ENCODE results near the gene SPAG9.

SPAG9 gene

DNA sequence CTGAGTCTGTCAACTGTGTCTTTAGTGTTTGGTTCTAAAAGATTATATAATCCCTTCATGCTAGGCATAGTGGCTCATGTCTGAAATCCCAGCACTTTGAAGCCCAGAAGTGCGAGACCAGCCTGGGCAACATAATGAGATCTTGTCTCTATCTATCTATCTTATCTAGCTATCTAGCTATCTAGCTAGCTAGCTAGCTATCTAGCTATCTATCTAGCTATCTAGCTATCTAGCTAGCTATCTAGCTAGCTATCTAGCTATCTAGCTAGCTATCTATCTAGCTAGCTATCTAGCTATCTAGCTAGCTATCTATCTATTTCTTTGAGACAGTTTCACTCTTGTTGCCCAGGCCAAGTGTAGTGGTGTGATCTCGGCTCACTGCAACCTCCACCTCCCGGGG, 43.8 kb downstream of the SPAG9 start:
- DNase-seq (ENCODE audit: low spot score): no peak
- H3K27ac ChIP-seq (ENCODE audit: poor library complexity, severe bottlenecking): no peak overlapping the region
- H3K27me3 ChIP-seq (ENCODE audit: insufficient read depth, poor library complexity, severe bottlenecking): no peaks in the 10 kb centered on the region
- TF ChIP-seq, protein P1, sequence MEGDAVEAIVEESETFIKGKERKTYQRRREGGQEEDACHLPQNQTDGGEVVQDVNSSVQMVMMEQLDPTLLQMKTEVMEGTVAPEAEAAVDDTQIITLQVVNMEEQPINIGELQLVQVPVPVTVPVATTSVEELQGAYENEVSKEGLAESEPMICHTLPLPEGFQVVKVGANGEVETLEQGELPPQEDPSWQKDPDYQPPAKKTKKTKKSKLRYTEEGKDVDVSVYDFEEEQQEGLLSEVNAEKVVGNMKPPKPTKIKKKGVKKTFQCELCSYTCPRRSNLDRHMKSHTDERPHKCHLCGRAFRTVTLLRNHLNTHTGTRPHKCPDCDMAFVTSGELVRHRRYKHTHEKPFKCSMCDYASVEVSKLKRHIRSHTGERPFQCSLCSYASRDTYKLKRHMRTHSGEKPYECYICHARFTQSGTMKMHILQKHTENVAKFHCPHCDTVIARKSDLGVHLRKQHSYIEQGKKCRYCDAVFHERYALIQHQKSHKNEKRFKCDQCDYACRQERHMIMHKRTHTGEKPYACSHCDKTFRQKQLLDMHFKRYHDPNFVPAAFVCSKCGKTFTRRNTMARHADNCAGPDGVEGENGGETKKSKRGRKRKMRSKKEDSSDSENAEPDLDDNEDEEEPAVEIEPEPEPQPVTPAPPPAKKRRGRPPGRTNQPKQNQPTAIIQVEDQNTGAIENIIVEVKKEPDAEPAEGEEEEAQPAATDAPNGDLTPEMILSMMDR (IDR thresholded peaks at IDR 0.05; ENCODE audit: poor library complexity, severe bottlenecking): no peak
- H3K4me3 ChIP-seq (ENCODE audit: severe bottlenecking): no peak overlapping the region
- no peaks in the 10 kb centered on the region for H3K9me3 ChIP-seq (ENCODE audit: severe bottlenecking)
- peaks cover 4% of the 10 kb centered on the region for H3K4me1 ChIP-seq (ENCODE audit: insufficient read depth, poor library complexity, severe bottlenecking)
- ATAC-seq (ENCODE audit: low read depth): no peak
- peaks cover 31% of the 10 kb centered on the region for H3K36me3 ChIP-seq (ENCODE audit: low read depth)

DNA sequence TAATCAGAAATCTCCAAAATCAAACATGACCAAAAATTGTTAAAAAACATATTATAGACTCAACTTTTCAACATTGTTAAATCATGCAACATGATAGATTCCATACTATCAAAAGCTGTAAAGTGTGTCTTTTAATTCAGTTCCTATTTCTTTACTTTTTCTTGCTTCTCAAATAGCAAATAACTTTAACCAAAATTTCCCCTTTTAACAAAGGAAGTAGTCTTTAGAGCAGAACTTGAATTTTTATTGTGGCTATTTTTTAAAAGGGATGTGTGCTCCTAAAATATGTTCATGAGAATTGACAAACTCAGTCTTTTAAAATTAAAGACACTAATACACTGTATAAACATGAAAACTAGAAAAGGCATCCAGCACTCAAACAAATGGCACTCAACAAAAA, 49.1 kb downstream of the SPAG9 start:
- TF ChIP-seq, protein P1 (IDR thresholded peaks at IDR 0.05; ENCODE audit: poor library complexity, severe bottlenecking): no peak
- Histone ChIP-seq H3K36me3 (ENCODE audit: low read depth) (peaks cover 11% of the 10 kb centered on the region; the same call in 1 of the 2 replicates), H3K27ac (ENCODE audit: poor library complexity, severe bottlenecking) (no peak overlapping the region), H3K4me1 (ENCODE audit: insufficient read depth, poor library complexity, severe bottlenecking) (peaks cover 7% of the 10 kb centered on the region), H3K9me3 (ENCODE audit: severe bottlenecking) (no peaks in the 10 kb centered on the region), H3K27me3 (ENCODE audit: insufficient read depth, poor library complexity, severe bottlenecking) (no peaks in the 10 kb centered on the region), H3K4me3 (ENCODE audit: severe bottlenecking) (no peak overlapping the region)
- ATAC-seq (ENCODE audit: low read depth) (no peak), DNase-seq (ENCODE audit: low spot score) (no peak)

DNA sequence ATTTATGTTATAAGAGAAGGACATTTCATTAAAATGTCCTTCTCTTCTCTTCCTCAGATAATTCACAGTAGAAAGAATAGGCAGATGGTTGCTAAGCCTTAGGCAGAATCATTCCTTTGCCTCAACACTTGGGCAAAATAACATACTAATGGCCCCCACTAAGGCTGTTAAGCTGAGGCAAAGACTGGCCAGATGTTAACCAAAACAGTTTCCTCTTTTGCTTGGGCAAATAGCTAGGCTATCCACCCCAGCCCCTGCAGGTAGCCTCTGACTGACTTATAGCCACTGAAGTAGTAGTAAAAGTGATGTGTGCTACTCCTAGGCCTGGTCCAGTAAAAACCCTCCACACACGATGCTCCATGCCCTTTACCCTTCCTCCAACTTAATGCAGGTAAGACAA, 55.2 kb downstream of the SPAG9 start:
- Histone ChIP-seq H3K4me3 (ENCODE audit: severe bottlenecking) (no peak overlapping the region), H3K9me3 (ENCODE audit: severe bottlenecking) (no peaks in the 10 kb centered on the region), H3K4me1 (ENCODE audit: insufficient read depth, poor library complexity, severe bottlenecking) (peaks cover 28% of the 10 kb centered on the region), H3K27me3 (ENCODE audit: insufficient read depth, poor library complexity, severe bottlenecking) (no peaks in the 10 kb centered on the region), H3K36me3 (ENCODE audit: low read depth) (peaks cover 11% of the 10 kb centered on the region; the same call in 1 of the 2 replicates), H3K27ac (ENCODE audit: poor library complexity, severe bottlenecking) (no peak overlapping the region)
- ATAC-seq (ENCODE audit: low read depth) (no peak), DNase-seq (ENCODE audit: low spot score) (no peak)
- TF ChIP-seq, protein P1 (IDR thresholded peaks at IDR 0.05; ENCODE audit: poor library complexity, severe bottlenecking): no peak

DNA sequence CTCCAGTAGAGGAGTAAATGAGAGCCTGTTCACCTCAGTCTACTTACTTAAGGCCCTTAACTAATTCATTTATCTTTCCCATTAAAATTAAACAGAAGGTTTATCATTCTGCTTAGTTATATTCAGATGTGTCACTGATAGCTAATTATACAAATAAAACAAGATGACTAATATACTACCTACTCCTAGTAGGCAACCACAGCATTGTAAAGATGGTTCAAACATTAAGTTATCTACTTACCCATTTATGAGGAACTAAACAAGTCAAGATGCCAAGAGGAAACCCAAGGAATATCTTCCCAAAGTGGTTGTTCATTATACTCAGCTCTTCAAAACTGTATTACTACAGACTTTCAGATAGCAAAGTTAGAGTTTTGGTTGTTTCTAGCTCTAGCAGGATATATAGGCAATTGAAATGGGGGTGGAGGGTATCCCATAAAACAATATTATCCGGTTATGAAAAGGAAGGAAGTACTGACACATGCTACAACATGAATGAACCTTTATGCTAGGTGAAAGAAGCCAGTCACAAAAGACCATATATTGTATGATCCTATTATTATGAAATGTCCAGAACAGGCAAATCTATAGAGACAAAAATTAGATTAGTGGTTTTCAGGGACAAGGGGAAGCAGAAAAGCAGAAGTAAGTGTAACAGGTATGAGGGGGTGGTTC, 56.5 kb downstream of the SPAG9 start:
- Histone ChIP-seq H3K27me3 (ENCODE audit: insufficient read depth, poor library complexity, severe bottlenecking) (no peaks in the 10 kb centered on the region), H3K27ac (ENCODE audit: poor library complexity, severe bottlenecking) (peak overlapping the region; percentile 54), H3K4me3 (ENCODE audit: severe bottlenecking) (no peak overlapping the region), H3K36me3 (ENCODE audit: low read depth) (peaks cover 11% of the 10 kb centered on the region; the same call in 1 of the 2 replicates), H3K4me1 (ENCODE audit: insufficient read depth, poor library complexity, severe bottlenecking) (peaks cover 32% of the 10 kb centered on the region), H3K9me3 (ENCODE audit: severe bottlenecking) (no peaks in the 10 kb centered on the region)
- ATAC-seq (ENCODE audit: low read depth) (peak; percentile 63), DNase-seq (ENCODE audit: low spot score) (no peak)
- TF ChIP-seq, protein P1 (IDR thresholded peaks at IDR 0.05; ENCODE audit: poor library complexity, severe bottlenecking): no peak

DNA sequence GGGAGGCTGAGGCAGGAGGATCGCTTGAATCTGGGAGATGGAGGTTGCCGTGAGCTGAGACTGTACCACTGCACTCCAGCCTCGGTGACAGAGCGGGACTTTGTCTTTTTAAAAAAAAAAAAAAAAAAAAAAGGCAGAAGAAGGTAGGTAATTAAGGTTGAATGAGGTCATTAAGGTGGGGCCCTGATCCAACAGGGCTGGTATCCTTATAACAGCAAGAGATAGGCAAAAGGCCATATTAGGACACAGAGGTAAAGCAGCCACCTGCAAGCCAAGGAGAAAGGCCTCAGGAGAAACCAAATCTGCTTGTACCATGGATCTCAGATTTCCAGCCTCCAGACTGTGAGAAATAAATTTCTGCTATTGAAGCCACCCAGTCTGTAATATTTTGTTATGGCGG, 60.3 kb downstream of the SPAG9 start:
- Histone ChIP-seq H3K36me3 (ENCODE audit: low read depth) (peaks cover 6% of the 10 kb centered on the region; the same call in 1 of the 2 replicates), H3K27ac (ENCODE audit: poor library complexity, severe bottlenecking) (no peak overlapping the region), H3K9me3 (ENCODE audit: severe bottlenecking) (no peaks in the 10 kb centered on the region), H3K27me3 (ENCODE audit: insufficient read depth, poor library complexity, severe bottlenecking) (no peaks in the 10 kb centered on the region), H3K4me1 (ENCODE audit: insufficient read depth, poor library complexity, severe bottlenecking) (peaks cover 24% of the 10 kb centered on the region), H3K4me3 (ENCODE audit: severe bottlenecking) (no peak overlapping the region)
- TF ChIP-seq, protein P1 (IDR thresholded peaks at IDR 0.05; ENCODE audit: poor library complexity, severe bottlenecking): no peak
- peak; percentile 35; the same call in 1 of the 3 replicates for ATAC-seq (ENCODE audit: low read depth)
- DNase-seq (ENCODE audit: low spot score): no peak
